Spinal cord (tissue), 10 donors: ENCODE results near the gene XYLT1. TPM values are rescaled to one million over a fixed set of nuclear protein-coding genes. Genes with fewer than 3 reads are reported as not detected.
A peak's percentile ranks its signal among the peaks of the same experiment; 100 is the strongest.

Source experiments
- DNase-seq, 6 donors: peaks; one replicate each; pipeline versions ENCODE4 v3.0.0 to v3.0.0-alpha.2; 2013 to 2015; ENCODE audit warnings: low spot score in 6 of 6, low read depth in 4 of 6
- H3K27ac ChIP-seq: one replicate; pipeline ENCODE4 v1.5.1; 2013; ENCODE audit warnings: low read depth, low read length, control low read depth
- H3K27me3 ChIP-seq: one replicate; pipeline ENCODE4 v1.6.1; 2013; ENCODE audit warnings: low read length; ENCODE audit not compliant: control insufficient read depth, insufficient read depth
- H3K36me3 ChIP-seq: one replicate; pipeline ENCODE4 v1.6.1; 2013; ENCODE audit warnings: low read length; ENCODE audit not compliant: control insufficient read depth, insufficient read depth
- H3K4me1 ChIP-seq: one replicate; pipeline ENCODE4 v1.6.1; 2013; ENCODE audit warnings: low read length; ENCODE audit not compliant: control insufficient read depth, insufficient read depth
- H3K4me3 ChIP-seq: one replicate; pipeline ENCODE4 v1.5.1; 2013; ENCODE audit warnings: low read depth, low read length, control low read depth
- H3K9me3 ChIP-seq: one replicate; pipeline ENCODE4 v1.6.1; 2013; ENCODE audit warnings: low read length; ENCODE audit not compliant: control insufficient read depth, insufficient read depth
- WGBS: methylation state at CpG from one replicate; pipeline ENCODE4 v1.1.5; 2013; ENCODE audit warnings: missing lambda C conversion rate; ENCODE audit not compliant: insufficient coverage; 5-methylcytosine and 5-hydroxymethylcytosine counted together
- polyA plus RNA-seq, 2 donors: library from polyadenylated mRNA; unstranded; fragments of 120-200 nt; gene quantifications; one replicate each; pipeline ENCODE4 v1.2.1, GENCODE V29; 2013; ENCODE audit not compliant: insufficient read length in 2 of 2
- total RNA-seq, 2 donors: library from RNA; depleted of rRNA in 1 of 2; stranded (reverse); fragments of 120-200 nt in 1 of 2; fragments of >200 nt in 1 of 2; gene quantifications; one replicate each; pipeline versions ENCODE4 v1.2.3 to v1.2.4, GENCODE V29; 2013 to 2014
- donor health status: healthy.

XYLT1 gene
- total and polyA plus RNA-seq, 4 donors, result 13.0 to 17.0 (median 15.2) TPM

- WGBS, result 50% methylated on average over 1 of the region's 6 CpGs
- Histone ChIP-seq H3K9me3 (no peaks in the 10 kb centered on the region), H3K4me1 (no peaks in the 10 kb centered on the region), H3K36me3 (peaks cover 7% of the 10 kb centered on the region), H3K27ac (no peak overlapping the region), H3K27me3 (no peaks in the 10 kb centered on the region), H3K4me3 (no peak overlapping the region)
- DNase-seq, result peak in 2 of 6 donors; percentile 34 to 73
Observed at GRCh38 chr16:17128791-17129190, 342.0 kb downstream of the XYLT1 start.

- H3K4me3 ChIP-seq, result no peak overlapping the region
- H3K36me3 ChIP-seq, result peaks cover 7% of the 10 kb centered on the region
- H3K27me3 ChIP-seq, result no peaks in the 10 kb centered on the region
- H3K27ac ChIP-seq, result no peak overlapping the region
- WGBS, result 21% methylated on average over 2 of the region's 3 CpGs
- DNase-seq, result peak in 1 of 6 donors; percentile 57
- H3K9me3 ChIP-seq, result no peaks in the 10 kb centered on the region
- no peaks in the 10 kb centered on the region for H3K4me1 ChIP-seq
Observed at GRCh38 chr16:17126156-17126555, 344.6 kb downstream of the XYLT1 start.

DNA sequence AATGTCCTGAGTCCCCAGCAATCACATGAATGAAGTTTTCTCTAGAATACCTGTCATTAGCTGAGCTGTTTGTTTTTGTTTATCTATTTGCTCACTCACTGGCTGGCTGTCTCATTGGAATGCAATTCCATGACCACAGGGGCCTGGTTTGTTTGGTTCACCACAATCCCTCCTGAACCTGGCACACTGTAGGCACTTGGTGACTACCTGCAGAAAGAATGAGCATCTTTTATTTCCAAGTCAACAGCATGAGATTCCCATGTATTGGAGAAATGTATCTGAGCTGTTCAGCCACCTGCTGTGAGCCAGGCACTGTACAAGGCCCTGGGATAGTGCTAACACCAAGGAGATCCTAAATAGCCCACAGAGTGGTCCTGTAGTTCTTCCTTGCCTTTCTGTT lies 345.1 kb downstream of the XYLT1 start:
- Histone ChIP-seq H3K27ac (no peak overlapping the region), H3K4me1 (no peaks in the 10 kb centered on the region), H3K27me3 (no peaks in the 10 kb centered on the region), H3K36me3 (peaks cover 7% of the 10 kb centered on the region), H3K4me3 (no peak overlapping the region), H3K9me3 (no peaks in the 10 kb centered on the region)
- no peak for DNase-seq

- DNase-seq, result no peak
- Histone ChIP-seq H3K4me3 (no peak overlapping the region), H3K4me1 (no peaks in the 10 kb centered on the region), H3K9me3 (no peaks in the 10 kb centered on the region), H3K27ac (no peak overlapping the region), H3K27me3 (no peaks in the 10 kb centered on the region), H3K36me3 (peaks cover 11% of the 10 kb centered on the region)
- 100% methylated on average over 2 of the region's 5 CpGs for WGBS
Observed at GRCh38 chr16:17117906-17118577, 352.7 kb downstream of the XYLT1 start.

- DNase-seq, result no peak
- Histone ChIP-seq H3K9me3 (no peaks in the 10 kb centered on the region), H3K27ac (no peak overlapping the region), H3K4me3 (no peak overlapping the region), H3K4me1 (no peaks in the 10 kb centered on the region), H3K36me3 (peaks cover 11% of the 10 kb centered on the region), H3K27me3 (no peaks in the 10 kb centered on the region)
- WGBS, result no CpG with 5 or more reads among the region's 4 CpGs
Observed at GRCh38 chr16:17116595-17117322, 354.0 kb downstream of the XYLT1 start.

- DNase-seq, result no peak
- H3K27me3 ChIP-seq, result no peaks in the 10 kb centered on the region
Observed at GRCh38 chr16:17109413-17109812, 361.3 kb downstream of the XYLT1 start.

GRCh38 chr16:17108596-17108995 lies 362.2 kb downstream of the XYLT1 start:
- Histone ChIP-seq H3K4me1 (peaks cover 3% of the 10 kb centered on the region), H3K27me3 (no peaks in the 10 kb centered on the region), H3K27ac (no peak overlapping the region), H3K4me3 (no peak overlapping the region), H3K9me3 (no peaks in the 10 kb centered on the region), H3K36me3 (peaks cover 12% of the 10 kb centered on the region)
- 94% methylated on average over 17 of the region's 17 CpGs for WGBS
- no peak for DNase-seq

More at GRCh38 chr16:17109413-17109812, 361.3 kb downstream of the XYLT1 start:
- no peaks in the 10 kb centered on the region for H3K9me3 ChIP-seq
- H3K4me3 ChIP-seq, result no peak overlapping the region
- H3K36me3 ChIP-seq, result peaks cover 17% of the 10 kb centered on the region
- peaks cover 3% of the 10 kb centered on the region for H3K4me1 ChIP-seq
- H3K27ac ChIP-seq, result no peak overlapping the region

GRCh38 chr16:17107450-17107849 lies 363.3 kb downstream of the XYLT1 start:
- DNase-seq, result no peak
- 90% methylated on average over 8 of the region's 8 CpGs for WGBS
- Histone ChIP-seq H3K4me3 (no peak overlapping the region), H3K27ac (no peak overlapping the region), H3K4me1 (peaks cover 3% of the 10 kb centered on the region), H3K36me3 (peaks cover 12% of the 10 kb centered on the region), H3K9me3 (no peaks in the 10 kb centered on the region), H3K27me3 (no peaks in the 10 kb centered on the region)

GRCh38 chr16:17106243-17106791 lies 364.4 kb downstream of the XYLT1 start:
- Histone ChIP-seq H3K4me1 (peaks cover 3% of the 10 kb centered on the region), H3K4me3 (no peak overlapping the region), H3K9me3 (no peaks in the 10 kb centered on the region), H3K27ac (no peak overlapping the region), H3K27me3 (no peaks in the 10 kb centered on the region), H3K36me3 (peaks cover 12% of the 10 kb centered on the region)
- no peak for DNase-seq
- 66% methylated on average over 11 of the region's 14 CpGs for WGBS
